Panc1 (cell line): ENCODE measurements around the gene TSHZ2. TPM values are rescaled to one million over a fixed set of nuclear protein-coding genes. Genes with fewer than 3 reads are reported as not detected.

Experiments used
- ATAC-seq: fragments of 200-7000 bp; cut with Tn5 transposase; 2 replicates; pipeline ENCODE4 v1.9.1; 2020; ENCODE audit warnings: mild to moderate bottlenecking, moderate library complexity
- BruUV-seq: library from RNA; stranded (reverse); fragments of 400-500 nt; replicated peaks from 2 replicates; lab custom pipeline; 2021; lab: Mats Ljungman, UMichigan
- CTCF ChIA-PET: fragments of 300-600 bp; sonication (Branson Sonifier 250); formaldehyde crosslinking; loops from one replicate; lab custom pipeline; 2022; ENCODE audit warnings: antibody characterized with exemption; lab: Charles Lee
- POLR2A ChIA-PET: fragments of 300-600 bp; sonication (Branson Sonifier 250); formaldehyde crosslinking; loops from one replicate; lab custom pipeline; 2022; ENCODE audit warnings: antibody characterized with exemption; lab: Charles Lee
- DNase-seq: peaks from one replicate; pipeline ENCODE4 v3.0.0-alpha.2; 2010; ENCODE audit warnings: low read depth, low spot score
- H3K27ac ChIP-seq: 2 replicates; pipeline ENCODE4 v1.5.1; 2011; ENCODE audit warnings: mild to moderate bottlenecking, low read length, inconsistent platforms
- H3K27me3 ChIP-seq: fragments of 200-500 bp; sonication (Bioruptor generic); 2 replicates; pipeline ENCODE4 v1.6.0; 2014; ENCODE audit warnings: low read length, inconsistent platforms; ENCODE audit not compliant: control insufficient read depth, insufficient read depth
- H3K36me3 ChIP-seq: fragments of 200-500 bp; sonication (Bioruptor generic); 2 replicates; pipeline ENCODE4 v1.5.1; 2014; ENCODE audit warnings: inconsistent platforms, mild to moderate bottlenecking, low read length, moderate library complexity; ENCODE audit not compliant: control insufficient read depth, insufficient read depth
- H3K4me1 ChIP-seq: 2 replicates; pipeline ENCODE4 v1.5.1; 2011; ENCODE audit warnings: inconsistent platforms, mild to moderate bottlenecking, low read length, moderate library complexity; ENCODE audit not compliant: control insufficient read depth, insufficient read depth
- H3K4me3 ChIP-seq, 2 experiments: 2 replicates each; pipeline ENCODE4 v1.5.1; 2011 to 2012; ENCODE audit warnings: low read depth in 2 of 2, low read length in 2 of 2, mild to moderate bottlenecking in 2 of 2, inconsistent platforms in 1 of 2, moderate library complexity in 1 of 2
- H3K9me3 ChIP-seq: fragments of 200-500 bp; sonication (Bioruptor generic); 2 replicates; pipeline ENCODE4 v1.5.1; 2014; ENCODE audit warnings: low read depth, mild to moderate bottlenecking, inconsistent platforms, low read length, moderate library complexity; ENCODE audit not compliant: control insufficient read depth, insufficient read depth
- CTCF ChIP-seq: fragments of 450-650 bp; IDR thresholded peaks from 2 replicates; pipeline ENCODE4 v1.5.1; 2017; ENCODE audit warnings: mild to moderate bottlenecking
- POLR2AphosphoS5 ChIP-seq: IDR thresholded peaks from 2 replicates; pipeline ENCODE4 v1.6.1; 2012; ENCODE audit warnings: mild to moderate bottlenecking, low read depth, low read length, moderate library complexity
- REST ChIP-seq, 2 experiments: IDR thresholded peaks; 2 replicates each; pipeline ENCODE4 v1.6.1; 2011 to 2012; ENCODE audit warnings: low read depth in 2 of 2, control low read depth in 1 of 2, low read length in 1 of 2, mild to moderate bottlenecking in 1 of 2, moderate library complexity in 1 of 2; ENCODE audit not compliant: insufficient read depth in 1 of 2
- SIN3A ChIP-seq: IDR thresholded peaks from 2 replicates; pipeline ENCODE4 v1.6.1; 2012; ENCODE audit warnings: low read depth, mild to moderate bottlenecking, low read length, moderate library complexity, borderline replicate concordance; ENCODE audit not compliant: insufficient read depth
- TCF7L2 ChIP-seq: IDR thresholded peaks from 2 replicates; pipeline ENCODE4 v1.6.1; 2011; ENCODE audit warnings: mild to moderate bottlenecking, low read depth, low read length, inconsistent platforms
- in situ Hi-C: cut with HindIII; loops from 2 replicates; pipeline ENCODE4 v1.10.0; 2016; ENCODE audit warnings: low sequenced_read_pairs, low pct_unique_long_range_greater_than_20kb
- intact Hi-C: fragments of 100-400 bp; cut with micrococcal nuclease; formaldehyde crosslinking; loops from one replicate; pipeline ENCODE4 v1.10.0; 2022; ENCODE audit not compliant: unreplicated experiment
- total RNA-seq: library from RNA; stranded (reverse); gene quantifications from one replicate; pipeline ENCODE4 v1.2.1, GENCODE V29; 2021; ENCODE audit not compliant: unreplicated experiment

TSHZ2 gene
- total RNA-seq, 1 experiment from 2014 or later: 0.36 TPM

GRCh38 chr20:53296025-53296424 lies 323.9 kb downstream of the TSHZ2 start:
- intact Hi-C loops (no loop called here), in situ Hi-C loops (no loop called here)
- DNase-seq: no peak
- Histone ChIP-seq H3K4me1 (no peaks in the 10 kb centered on the region), H3K27me3 (peaks cover 10% of the 10 kb centered on the region), H3K27ac (no peak overlapping the region), H3K36me3 (no peaks in the 10 kb centered on the region), H3K9me3 (no peaks in the 10 kb centered on the region), H3K4me3 (no peak overlapping the region)
- TF ChIP-seq SIN3A (no peak), POLR2AphosphoS5 (no peak), CTCF (no peak), TCF7L2 (no peak), REST (IDR thresholded peaks at IDR 0.05; ENCODE audit: insufficient read depth in 1 of 2, low read depth in 2 of 2, low read length in 1 of 2) (no peak)
- ChIA-PET CTCF (interaction anchor here (0.7 kb wide), 1 partner anchor 40 kb away, joined by 8 read pairs; no protein-coding TSS in a partner anchor), POLR2A (interaction anchor here (0.6 kb wide), 1 partner anchor 77 kb away, joined by 7 read pairs; no protein-coding TSS in a partner anchor)
- no peak for ATAC-seq
- no TSS peak for BruUV-seq

- Histone ChIP-seq H3K36me3 (no peaks in the 10 kb centered on the region), H3K4me3 (no peak overlapping the region), H3K27me3 (peaks cover 10% of the 10 kb centered on the region), H3K4me1 (no peaks in the 10 kb centered on the region), H3K9me3 (no peaks in the 10 kb centered on the region), H3K27ac (no peak overlapping the region)
- in situ Hi-C loops: no loop called here
- TF ChIP-seq TCF7L2 (no peak), POLR2AphosphoS5 (no peak), REST (IDR thresholded peaks at IDR 0.05; ENCODE audit: insufficient read depth in 1 of 2, low read depth in 2 of 2, low read length in 1 of 2) (no peak), CTCF (no peak), SIN3A (no peak)
- no TSS peak for BruUV-seq
- no peak for ATAC-seq
- POLR2A ChIA-PET: no interaction called here
- DNase-seq: no peak
- intact Hi-C loops: no loop called here
- CTCF ChIA-PET: interaction anchor here (0.7 kb wide), 1 partner anchor 40 kb away, joined by 8 read pairs; no protein-coding TSS in a partner anchor
These were observed 324.4 kb downstream of the TSHZ2 start for GRCh38 chr20:53296451-53297153.
